CD4-positive, alpha-beta T cell (primary cell): ENCODE measurements around the gene PILRA. TPM values are rescaled to one million over a fixed set of nuclear protein-coding genes. Genes with fewer than 3 reads are reported as not detected.
A peak's percentile ranks its signal among the peaks of the same experiment; 100 is the strongest.

Experiments
- ATAC-seq: fragments of 200-7000 bp; cut with Tn5 transposase; one replicate; pipeline ENCODE4 v1.10.0; 2022; ENCODE audit warnings: mild to moderate bottlenecking; ENCODE audit not compliant: poor library complexity
- CTCF ChIA-PET: fragments of 350-600 bp; sonication (Branson Sonifier 250); formaldehyde crosslinking; loops from one replicate; lab custom pipeline; 2021; ENCODE audit warnings: antibody characterized with exemption, inconsistent platforms; lab: Charles Lee
- POLR2A ChIA-PET: fragments of 350-600 bp; sonication (Branson Sonifier 250); formaldehyde crosslinking; loops from one replicate; lab custom pipeline; 2021; ENCODE audit warnings: antibody characterized with exemption, inconsistent platforms; lab: Charles Lee
- DNase-seq, 14 experiments: peaks; one replicate each; pipeline ENCODE4 v3.0.0-alpha.2; 2013 to 2020; ENCODE audit warnings: mixed read lengths in 2 of 14
- H3K27ac ChIP-seq, 2 donors: one replicate each; pipeline versions ENCODE4 v1.5.1 to v1.7.0; 2013; ENCODE audit warnings: low read length in 2 of 2, low read depth in 1 of 2, mild to moderate bottlenecking in 1 of 2
- H3K27me3 ChIP-seq, 2 experiments: 1 replicate in 1 of 2; 2 replicates in 1 of 2; pipeline versions ENCODE4 v1.6.1 to v1.7.0; 2013; ENCODE audit warnings: low read length in 2 of 2, control low read depth in 1 of 2, mild to moderate bottlenecking in 1 of 2, moderate library complexity in 1 of 2; ENCODE audit not compliant: insufficient read depth in 2 of 2, control insufficient read depth in 1 of 2
- H3K36me3 ChIP-seq: one replicate; pipeline ENCODE4 v1.6.1; 2013; ENCODE audit warnings: low read length, control low read depth; ENCODE audit not compliant: insufficient read depth
- H3K4me1 ChIP-seq: one replicate; pipeline ENCODE4 v1.6.1; 2013; ENCODE audit warnings: low read length, control low read depth; ENCODE audit not compliant: insufficient read depth
- H3K4me3 ChIP-seq: one replicate; pipeline ENCODE4 v1.5.1; 2013; ENCODE audit warnings: mild to moderate bottlenecking, low read length, moderate library complexity
- H3K9me3 ChIP-seq, 2 experiments: 1 replicate in 1 of 2; 2 replicates in 1 of 2; pipeline versions ENCODE4 v1.6.1 to v1.7.0; 2013; ENCODE audit warnings: low read length in 2 of 2, mild to moderate bottlenecking in 2 of 2, control low read depth in 1 of 2, moderate library complexity in 1 of 2; ENCODE audit not compliant: control insufficient read depth in 1 of 2, insufficient read depth in 1 of 2
- H3K27ac Mint-ChIP-seq: one replicate; pipeline ENCODE4 v1.8.0; 2020; ENCODE audit warnings: mixed read lengths
- H3K27me3 Mint-ChIP-seq: one replicate; pipeline ENCODE4 v1.8.0; 2021; ENCODE audit warnings: mixed read lengths
- H3K36me3 Mint-ChIP-seq: one replicate; pipeline ENCODE4 v1.8.0; 2021; ENCODE audit warnings: low read depth, mixed read lengths
- H3K4me1 Mint-ChIP-seq: one replicate; pipeline ENCODE4 v1.8.0; 2021; ENCODE audit warnings: low read depth, mixed read lengths
- H3K4me3 Mint-ChIP-seq: one replicate; pipeline ENCODE4 v1.8.0; 2020; ENCODE audit warnings: mild to moderate bottlenecking, mixed read lengths
- H3K9me3 Mint-ChIP-seq: one replicate; pipeline ENCODE4 v1.8.0; 2020; ENCODE audit warnings: mixed read lengths
- CTCF ChIP-seq: fragments of 200-600 bp; IDR thresholded peaks from one replicate; pipeline ENCODE4 v1.8.0; 2022; ENCODE audit warnings: antibody characterized with exemption, mild to moderate bottlenecking
- intact Hi-C, 2 experiments: fragments of 100-400 bp; cut with DNase I in 1 of 2; cut with micrococcal nuclease in 1 of 2; formaldehyde crosslinking; loops; one replicate each; pipeline versions ENCODE4 v1.15.1 to v1.9.0; 2023 to 2025; cut with DNase I, micrococcal nuclease
- total RNA-seq, 174 experiments: library from RNA in 2 of 174; stranded (reverse) in 2 of 174; gene quantifications; one replicate each; pipeline ENCODE4 v1.2.3 and lab custom pipeline; 2021 to 2026

The PILRA gene
- total RNA-seq, 2 experiments from 2014 or later: 4.6 to 5.3 TPM

- no peak overlapping the region for H3K4me3 ChIP-seq
- Mint-ChIP-seq H3K36me3 (no peaks in the 10 kb centered on the region), H3K27me3 (no peaks in the 10 kb centered on the region), H3K4me1 (no peaks in the 10 kb centered on the region), H3K4me3 (no peak overlapping the region), H3K27ac (no peak overlapping the region), H3K9me3 (no peaks in the 10 kb centered on the region)
- ChIA-PET POLR2A (interaction anchor here (1.4 kb wide), 1 partner anchor 10 kb away, joined by 5 read pairs; the partner anchor contains the start of genes MEPCE and ZCWPW1), CTCF (no interaction called here)
- no peaks in the 10 kb centered on the region for H3K4me1 ChIP-seq
- intact Hi-C loops: no loop called here
- H3K27ac ChIP-seq: no peak overlapping the region
- TF ChIP-seq CTCF: no peak
- no peaks in the 10 kb centered on the region for H3K36me3 ChIP-seq
- no peaks in the 10 kb centered on the region for H3K27me3 ChIP-seq
- DNase-seq (no peak), ATAC-seq (no peak)
- H3K9me3 ChIP-seq: no peaks in the 10 kb centered on the region
These were observed 46.5 kb downstream of the PILRA start for GRCh38 chr7:100419660-100420226.

- no peak overlapping the region for H3K4me3 Mint-ChIP-seq
These were observed 50.0 kb downstream of the PILRA start for GRCh38 chr7:100423315-100423714.

GRCh38 chr7:100425347-100425746 is 52.1 kb downstream of the PILRA start:
- Histone ChIP-seq H3K4me3 (no peak overlapping the region), H3K27ac (no peak overlapping the region), H3K9me3 (no peaks in the 10 kb centered on the region), H3K4me1 (peaks cover 20% of the 10 kb centered on the region), H3K27me3 (no peaks in the 10 kb centered on the region), H3K36me3 (no peaks in the 10 kb centered on the region)
- DNase-seq (no peak), ATAC-seq (no peak)
- H3K27me3 Mint-ChIP-seq: peaks cover 11% of the 10 kb centered on the region
- H3K36me3 Mint-ChIP-seq: peaks cover 21% of the 10 kb centered on the region
- ChIA-PET POLR2A (interaction anchor here (0.6 kb wide), 1 partner anchor 28 kb away, joined by 3 read pairs; no protein-coding TSS in a partner anchor), CTCF (no interaction called here)
- H3K27ac Mint-ChIP-seq: no peak overlapping the region
- intact Hi-C loops: loop anchor here in 1 of 2 experiments (5.0 kb wide), 3 partner anchors 78 to 508 kb away; partner anchors contain the start of gene TRIM4
- TF ChIP-seq CTCF: no peak
- peak overlapping the region; percentile 32 for H3K4me3 Mint-ChIP-seq
- H3K9me3 Mint-ChIP-seq: no peaks in the 10 kb centered on the region
- peaks cover 19% of the 10 kb centered on the region for H3K4me1 Mint-ChIP-seq

More at GRCh38 chr7:100423315-100423714, 50.0 kb downstream of the PILRA start:
- H3K9me3 Mint-ChIP-seq: no peaks in the 10 kb centered on the region
- CTCF ChIA-PET: interaction anchor here (1.6 kb wide), 1 partner anchor 16 kb away, joined by 6 read pairs; no protein-coding TSS in a partner anchor
- peaks cover 8% of the 10 kb centered on the region for H3K4me1 ChIP-seq
- peaks cover 5% of the 10 kb centered on the region for H3K4me1 Mint-ChIP-seq
- DNase-seq (no peak), ATAC-seq (no peak)
- no peak overlapping the region for H3K27ac ChIP-seq
- no peak overlapping the region for H3K4me3 ChIP-seq
- peaks cover 4% of the 10 kb centered on the region for H3K36me3 Mint-ChIP-seq
- H3K27me3 ChIP-seq: no peaks in the 10 kb centered on the region
- H3K27ac Mint-ChIP-seq: no peak overlapping the region
- peaks cover under 1% of the 10 kb centered on the region for H3K27me3 Mint-ChIP-seq
- TF ChIP-seq CTCF: no peak
- no peaks in the 10 kb centered on the region for H3K36me3 ChIP-seq
- no peaks in the 10 kb centered on the region for H3K9me3 ChIP-seq
- intact Hi-C loops: no loop called here
- POLR2A ChIA-PET: interaction anchor here (0.7 kb wide), 1 partner anchor 33 kb away, joined by 3 read pairs; no protein-coding TSS in a partner anchor
